Fibroblast of upper back skin (primary cell): ENCODE data around the gene SNX5.

Source experiments
- DNase-seq: peaks from one replicate; pipeline ENCODE4 v3.0.0-alpha.2; 2013

Gene SNX5

GRCh38 chr20:17959257-17959627, 9.4 kb downstream of the SNX5 start:
- no peak for DNase-seq

DNA sequence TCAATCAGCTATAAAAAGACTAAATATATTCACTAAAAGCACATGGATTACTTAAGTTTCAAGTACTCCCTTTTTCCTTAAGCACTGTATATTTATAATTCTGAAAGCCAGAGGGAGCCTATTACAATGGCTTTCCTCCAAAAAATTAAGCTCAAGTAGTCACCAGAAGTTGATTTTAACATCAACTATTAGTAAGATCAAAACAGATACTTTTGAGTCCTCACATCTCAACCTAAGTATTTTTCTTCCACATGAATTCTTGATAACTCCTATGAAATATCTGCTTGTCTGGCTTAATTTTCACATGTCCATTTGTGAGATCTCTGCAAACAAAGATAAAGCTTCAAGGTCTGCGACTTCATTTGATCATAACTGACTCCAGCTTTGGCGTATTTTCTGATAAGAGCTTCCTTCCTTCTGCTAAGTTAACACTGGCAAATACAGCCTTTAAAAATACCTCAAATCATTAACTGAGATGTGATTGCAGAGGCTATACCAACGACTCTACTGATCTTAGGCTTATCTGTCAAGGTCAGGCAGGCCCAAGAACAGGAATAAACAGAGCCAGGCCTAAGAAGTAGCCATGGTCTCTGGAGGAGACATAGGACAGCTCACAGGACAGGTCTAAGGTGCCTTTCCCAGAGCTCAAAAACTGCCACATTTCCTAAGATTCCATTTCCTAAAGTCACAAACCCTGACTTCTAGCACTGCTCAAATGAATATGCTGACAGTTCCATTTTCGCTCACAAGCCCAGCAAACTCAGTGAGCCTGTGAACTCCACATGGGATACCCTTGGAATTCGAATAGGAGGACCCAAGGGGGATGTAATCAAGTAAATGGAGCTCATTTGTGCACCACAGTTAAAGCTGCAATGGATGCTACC, 10.0 kb downstream of the SNX5 start:
- no peak for DNase-seq

- DNase-seq = no peak
These were observed 10.9 kb downstream of the SNX5 start for GRCh38 chr20:17957505-17958363.

GRCh38 chr20:17956099-17956685, 12.4 kb downstream of the SNX5 start:
- DNase-seq = no peak

DNA sequence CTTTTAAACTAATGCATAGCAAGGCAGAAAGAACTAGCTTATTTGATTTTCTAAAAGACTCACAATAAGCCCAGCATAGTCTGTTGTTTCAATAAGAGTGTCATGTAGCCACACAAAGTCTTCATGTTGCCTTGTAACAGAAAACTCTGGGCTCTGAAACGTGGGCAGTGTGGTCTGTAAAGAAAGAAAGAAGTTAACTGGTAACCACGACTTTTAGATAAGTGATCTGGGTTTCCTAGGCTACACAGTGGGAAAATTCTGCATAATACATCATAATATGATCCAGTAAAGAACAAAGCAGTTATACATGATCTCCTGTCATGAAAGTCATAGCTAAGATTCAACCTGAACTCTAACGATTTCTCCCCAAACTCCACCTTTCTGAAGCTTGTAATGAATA, 13.3 kb downstream of the SNX5 start:
- DNase-seq = no peak

DNA sequence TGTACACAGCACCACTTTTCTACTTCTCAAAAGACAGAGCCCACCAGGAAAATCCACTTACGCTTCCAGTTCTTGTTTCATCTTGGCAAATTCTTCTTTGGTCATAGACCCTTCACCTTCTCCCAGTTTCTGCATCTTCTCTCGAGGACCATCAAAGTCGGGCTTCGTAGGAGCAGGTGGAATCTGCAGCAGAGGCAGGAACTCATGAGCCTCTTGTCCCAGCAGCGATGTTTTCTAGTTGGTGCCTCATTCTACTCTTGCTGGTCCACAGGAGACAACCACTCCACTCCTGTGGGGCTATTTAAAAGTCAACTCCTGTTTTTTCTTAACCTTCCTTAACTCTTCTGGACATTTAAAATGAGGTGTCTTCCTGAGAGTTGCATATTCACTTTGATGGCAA, 14.7 kb downstream of the SNX5 start:
- DNase-seq = no peak

DNA sequence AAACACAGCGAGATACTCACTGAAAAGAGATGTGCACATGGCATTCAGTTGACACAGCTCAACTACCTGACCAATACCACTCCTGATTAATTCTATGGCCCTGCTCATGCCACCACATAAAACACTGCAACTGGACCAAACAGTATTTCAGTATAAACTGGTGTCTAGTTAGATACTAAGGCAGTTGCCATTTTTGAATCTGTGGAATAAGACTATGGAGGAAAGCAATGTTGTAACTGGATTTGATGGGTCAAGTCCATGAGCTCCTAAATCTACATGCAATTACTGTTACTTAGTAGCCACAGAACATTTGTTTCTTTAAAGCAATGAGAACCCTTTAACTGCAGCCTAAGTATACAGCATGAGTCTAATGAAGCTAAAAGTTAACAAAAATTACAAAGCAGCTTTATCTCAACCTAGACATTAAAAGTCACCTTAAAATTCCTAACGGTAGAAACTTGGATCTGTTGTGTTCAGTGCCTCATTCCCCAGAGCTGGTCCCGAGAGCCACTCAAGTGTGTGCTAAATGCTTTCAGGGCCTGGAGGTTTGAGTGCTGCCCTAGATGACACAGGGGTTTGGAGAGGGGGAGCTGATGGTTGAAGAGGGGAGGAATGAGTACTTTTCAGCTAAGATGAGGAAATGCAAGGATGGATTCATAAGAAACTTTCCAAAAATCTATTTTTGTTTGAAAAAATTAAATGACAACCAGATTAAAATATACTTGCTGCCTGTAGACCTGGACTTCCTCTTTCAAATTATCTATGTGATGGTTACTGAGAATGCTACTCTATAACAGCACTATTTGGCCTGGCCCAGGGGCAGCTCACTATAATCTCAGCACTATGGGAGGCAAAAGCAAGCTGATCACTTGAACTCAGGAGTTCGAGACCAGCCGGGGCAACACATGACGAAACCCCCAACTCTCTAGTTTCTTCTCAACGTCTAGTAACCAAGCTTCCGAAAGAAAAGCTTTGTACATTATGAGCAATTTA, 15.6 kb downstream of the SNX5 start:
- DNase-seq = no peak

DNA sequence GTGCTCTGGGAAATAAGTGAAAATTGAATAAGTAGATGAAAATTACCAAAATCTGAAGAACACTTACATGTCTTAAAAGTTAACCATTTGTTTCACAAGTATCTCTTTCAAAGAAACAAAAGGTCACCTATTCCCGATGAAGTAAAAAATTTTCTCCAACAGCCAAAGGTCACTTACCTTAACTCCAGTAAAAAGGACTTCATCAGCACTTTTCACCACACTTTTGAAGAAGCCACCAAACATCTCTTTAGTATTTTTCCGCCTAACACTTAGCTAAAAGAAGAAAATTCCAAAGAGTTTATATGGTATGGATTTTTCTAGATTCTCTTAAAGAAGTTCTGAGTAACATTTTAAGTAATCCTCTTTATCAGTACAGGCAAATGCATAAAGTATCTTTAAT, 17.3 kb downstream of the SNX5 start:
- DNase-seq = no peak

DNA sequence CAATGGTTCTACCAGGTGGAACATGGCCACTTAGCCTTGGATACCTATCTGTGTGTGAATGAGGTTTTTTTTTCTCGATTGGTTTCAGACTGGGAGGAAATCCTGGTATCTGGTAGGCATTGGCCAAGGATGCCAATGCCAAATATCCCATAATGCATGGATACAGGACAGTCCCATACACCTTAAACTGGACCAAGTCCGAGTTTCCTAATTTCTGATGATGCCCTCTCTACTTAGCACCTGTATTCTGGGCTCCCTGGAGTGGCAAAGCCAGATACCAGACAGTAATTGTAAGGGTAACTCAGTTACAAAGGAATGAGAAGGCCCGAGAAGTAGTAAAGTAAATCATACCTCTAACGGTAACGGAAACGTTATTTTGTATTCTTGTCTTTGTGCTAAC, 17.9 kb downstream of the SNX5 start:
- no peak for DNase-seq

DNA sequence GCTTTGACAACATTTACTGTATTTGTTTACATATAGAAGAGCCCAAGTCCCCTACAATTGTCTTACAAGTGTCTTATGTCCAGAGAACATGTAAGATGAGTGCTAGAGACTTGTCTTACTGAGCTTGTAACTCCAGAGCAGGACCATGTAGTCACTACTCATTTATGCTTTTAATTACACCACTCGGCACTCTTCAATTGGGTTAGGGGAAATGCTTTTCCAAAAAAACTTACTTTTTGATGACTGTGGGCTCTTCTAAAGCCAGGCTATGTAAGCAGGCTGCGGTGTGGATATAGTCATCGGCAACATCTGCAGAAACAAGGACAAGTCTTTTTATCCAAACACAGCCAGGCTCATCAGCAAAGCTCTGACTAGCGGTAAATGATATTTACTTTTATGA, 18.7 kb downstream of the SNX5 start:
- DNase-seq = no peak

DNA sequence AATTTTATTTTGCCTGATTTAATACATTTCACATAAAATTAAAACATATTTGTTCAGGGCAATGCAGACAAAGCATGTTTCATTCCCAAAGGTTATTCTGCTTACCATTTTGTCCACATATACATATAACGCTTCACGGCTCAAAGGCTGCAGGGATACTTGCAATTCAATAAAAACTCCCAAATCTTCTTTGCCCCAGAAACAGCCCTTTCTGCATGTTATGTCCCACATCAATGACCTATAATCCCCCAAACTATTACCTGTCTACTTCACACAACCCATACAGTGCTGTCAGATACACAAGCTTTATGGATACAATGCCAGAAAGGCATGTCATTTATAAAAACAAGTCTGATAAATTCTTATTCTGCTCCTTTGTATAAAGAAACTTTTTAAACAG, 20.2 kb downstream of the SNX5 start:
- DNase-seq = no peak

- DNase-seq = no peak
These were observed 21.1 kb downstream of the SNX5 start for GRCh38 chr20:17947474-17947815.

DNA sequence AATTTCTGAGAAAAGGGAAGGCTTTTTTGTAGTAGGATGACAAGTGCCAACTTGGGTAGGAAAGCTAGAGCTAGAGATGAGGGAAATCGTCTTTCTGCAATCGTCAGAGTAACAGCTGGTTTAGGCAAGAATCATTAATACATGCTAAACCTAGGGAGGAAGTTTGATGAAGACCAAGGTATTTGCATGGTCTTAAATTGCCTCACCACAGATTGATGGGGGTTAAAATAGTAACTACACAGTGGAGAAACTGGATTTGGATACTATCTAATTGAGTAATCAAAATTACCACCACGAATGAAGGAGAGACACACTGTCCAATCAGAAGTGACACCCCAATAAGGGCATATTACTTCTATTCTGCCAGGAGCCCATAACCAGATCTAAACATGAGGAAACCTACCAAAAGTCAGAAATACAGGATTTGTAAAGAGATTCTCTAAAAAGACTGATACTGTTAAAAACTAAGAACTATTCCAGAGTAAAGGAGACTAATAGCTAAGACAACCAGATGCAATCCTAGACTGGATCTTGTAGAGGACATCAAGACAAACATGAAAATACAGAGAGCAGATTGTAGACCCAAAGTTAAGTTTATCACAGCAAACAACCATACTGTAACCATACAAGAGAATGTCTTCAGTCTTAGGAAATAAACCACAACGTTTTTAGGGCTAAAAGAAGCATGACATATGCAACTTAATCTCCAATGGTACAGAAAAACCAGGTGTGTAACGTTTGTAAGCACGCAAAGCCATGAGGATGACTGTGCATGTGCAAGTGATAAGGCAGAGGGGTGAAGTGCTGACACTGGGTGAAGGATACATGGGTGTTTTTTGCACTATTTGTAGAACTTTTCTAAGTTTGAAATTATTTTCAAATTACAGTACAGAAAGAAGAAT, 21.8 kb downstream of the SNX5 start:
- no peak for DNase-seq

- DNase-seq = no peak
These were observed 22.6 kb downstream of the SNX5 start for GRCh38 chr20:17946040-17946439.

DNA sequence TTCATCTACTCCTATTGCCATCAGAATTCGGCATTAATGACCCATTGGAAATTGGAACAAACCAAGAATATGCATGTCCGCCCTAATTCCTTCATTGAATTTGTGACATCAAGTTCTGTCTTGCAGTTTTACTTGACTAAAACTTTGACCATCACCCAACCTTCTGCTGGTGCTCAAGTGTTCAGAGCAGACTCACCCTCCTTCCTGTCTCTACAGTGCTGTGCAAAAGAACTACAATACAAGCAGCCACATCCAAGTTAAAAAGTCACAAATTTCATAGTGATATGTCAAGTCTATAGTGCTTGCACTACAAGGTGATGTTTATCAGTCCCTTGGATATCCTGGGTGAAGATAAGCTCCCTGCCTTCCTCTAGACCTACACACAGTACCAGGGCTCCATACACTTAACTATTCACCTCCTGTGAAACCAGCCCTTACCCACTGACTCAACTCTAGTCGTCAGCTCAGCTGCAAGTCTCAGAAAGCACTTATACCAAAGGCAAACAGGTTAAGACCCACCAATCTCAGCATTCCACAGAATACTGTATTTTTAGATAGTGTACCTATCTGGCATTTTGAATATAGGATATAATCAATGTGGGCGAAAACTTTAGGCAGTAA, 23.6 kb downstream of the SNX5 start:
- DNase-seq = no peak

DNA sequence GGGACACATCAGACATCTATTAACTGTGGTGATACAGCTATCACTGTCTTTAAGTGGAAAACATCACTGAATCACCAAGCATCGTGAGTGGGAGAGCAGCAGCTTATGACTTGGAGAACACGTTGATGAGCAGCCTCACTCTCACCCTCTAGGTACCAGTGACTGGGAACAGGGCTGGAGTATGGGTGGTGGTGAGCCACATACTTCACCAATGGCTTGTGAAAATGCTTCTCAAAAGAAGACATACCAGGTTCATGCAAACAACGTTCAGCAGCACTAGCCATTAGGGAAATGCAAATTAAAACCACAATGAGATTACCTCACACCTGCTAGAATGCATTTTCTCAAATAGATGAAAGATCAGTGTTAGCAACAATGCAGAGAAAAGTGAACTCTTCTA, 25.3 kb downstream of the SNX5 start:
- DNase-seq = no peak

GRCh38 chr20:17941826-17942196, 26.8 kb downstream of the SNX5 start:
- no peak for DNase-seq

DNA sequence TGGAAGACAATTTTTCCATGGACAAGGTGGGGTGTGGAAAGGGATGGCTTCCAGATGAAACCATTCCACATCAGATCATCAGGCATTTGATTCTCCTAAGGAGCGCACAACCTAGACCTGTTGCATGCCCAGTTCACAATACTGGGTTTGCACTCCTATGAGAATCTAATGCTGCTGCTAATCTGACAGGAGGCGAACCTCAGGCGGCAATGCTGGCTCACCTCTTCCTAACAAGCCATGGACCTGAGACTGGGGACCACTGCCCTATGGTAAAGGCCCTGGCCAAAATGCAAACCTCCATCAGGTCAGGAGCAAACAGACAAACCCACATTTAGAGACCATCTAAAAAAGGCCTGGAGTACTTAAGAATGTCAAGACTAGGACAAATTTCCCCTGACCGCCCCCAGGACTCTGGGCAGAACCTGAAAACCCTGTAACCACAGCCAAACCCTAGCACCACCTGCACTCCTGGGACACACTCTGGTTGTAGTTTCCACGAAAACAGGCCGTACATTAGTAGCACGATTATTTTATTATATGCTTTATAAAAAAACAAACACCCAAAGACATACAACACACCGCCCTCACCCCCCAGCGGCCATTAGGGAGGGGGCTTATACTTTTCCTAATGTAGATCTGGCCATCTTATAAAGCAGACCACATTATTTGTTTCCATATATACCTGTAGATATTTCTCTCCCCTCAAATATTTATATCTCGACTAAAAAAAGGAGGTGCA, 27.3 kb downstream of the SNX5 start:
- DNase-seq = no peak

GRCh38 chr20:17940224-17940971, 28.2 kb downstream of the SNX5 start:
- no peak for DNase-seq
